ENCODE measurements around the gene ALDH4A1.

ALDH4A1 gene

GRCh38 chr1:18881642-18882431, 20.5 kb downstream of the ALDH4A1 start:
- no peak overlapping the region for H2BK5ac ChIP-seq (ENCODE audit: low read length)
- peaks cover 4% of the 10 kb centered on the region for H3K79me1 ChIP-seq (ENCODE audit: low read depth, low read length)
- peak overlapping the region; percentile 14 for H3K9ac ChIP-seq (ENCODE audit: low read depth, low read length, poor library complexity)
- peaks cover 4 to 7% of the 10 kb centered on the region in 2 donors for H3K36me3 ChIP-seq (replicated peaks in 1 of 2; ENCODE audit: control insufficient read depth in 2 of 2, insufficient read depth in 2 of 2, low read length in 2 of 2)
- no peak overlapping the region for H2AK5ac ChIP-seq (ENCODE audit: low read depth, low read length)
- H3K4me2 ChIP-seq (ENCODE audit: insufficient read depth, low read length, poor library complexity, severe bottlenecking): no peak overlapping the region
- no peak overlapping the region for H4K8ac ChIP-seq (ENCODE audit: low read depth, low read length)
- no peak overlapping the region for H3K4ac ChIP-seq (ENCODE audit: low read length)
- no peaks in the 10 kb centered on the region for H3K27me3 ChIP-seq (ENCODE audit: control insufficient read depth in 3 of 3, insufficient read depth in 3 of 3, low read depth in 1 of 3, low read length in 3 of 3)
- no peak overlapping the region for H2BK12ac ChIP-seq (ENCODE audit: low read length)
- no peak for DNase-seq (ENCODE audit: low spot score)
- H3K9me3 ChIP-seq (replicated peaks in 1 of 2; ENCODE audit: control insufficient read depth in 2 of 2, insufficient read depth in 1 of 2, low read depth in 1 of 2, low read length in 2 of 2): no peaks in the 10 kb centered on the region
- H3K23ac ChIP-seq (ENCODE audit: low read depth, low read length, poor library complexity): no peak overlapping the region
- no peak overlapping the region for H2BK120ac ChIP-seq (ENCODE audit: low read depth, low read length)
- H4K91ac ChIP-seq (ENCODE audit: low read depth, low read length, poor library complexity): no peak overlapping the region
- WGBS, 2 donors (ENCODE audit: extremely low coverage in 2 of 2, insufficient read length in 2 of 2, insufficient replicate concordance in 1 of 2): no CpG with 5 or more reads among the region's 24 CpGs
- H2AFZ ChIP-seq (ENCODE audit: low read length): no peak overlapping the region
- H3K4me3 ChIP-seq (ENCODE audit: low read length in 2 of 2): no peak overlapping the region
- no peak overlapping the region for H3K27ac ChIP-seq (replicated peaks; ENCODE audit: low read length)
- no peaks in the 10 kb centered on the region for H3K4me1 ChIP-seq (ENCODE audit: control insufficient read depth in 2 of 2, insufficient read depth in 1 of 2, low read depth in 1 of 2, low read length in 2 of 2)
- no peak overlapping the region for H3K18ac ChIP-seq (ENCODE audit: low read length)
- no peak overlapping the region for H2BK15ac ChIP-seq (ENCODE audit: low read length)
- H3K14ac ChIP-seq (ENCODE audit: low read length): no peak overlapping the region

DNA sequence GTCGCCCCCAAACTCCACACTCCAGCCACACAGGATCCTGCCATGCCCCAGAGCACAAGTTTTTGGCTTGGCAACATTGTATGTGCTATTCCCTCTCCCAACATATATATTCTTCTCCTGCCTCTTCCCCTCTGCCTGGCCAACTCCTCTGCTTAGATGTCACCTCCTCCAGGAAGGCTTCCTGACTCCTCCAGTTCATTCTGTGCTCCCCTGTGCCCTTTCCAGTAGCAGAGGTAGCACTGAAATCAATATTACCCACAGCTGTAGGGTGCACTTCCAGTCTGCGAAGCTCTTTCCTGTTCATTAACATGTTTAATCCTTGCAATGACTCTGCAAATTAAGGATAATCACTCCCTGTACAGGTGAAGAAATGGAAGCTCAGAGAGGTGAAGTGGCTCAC, 21.2 kb downstream of the ALDH4A1 start:
- Histone ChIP-seq H3K36me3 (replicated peaks in 1 of 2; ENCODE audit: control insufficient read depth in 2 of 2, insufficient read depth in 2 of 2, low read length in 2 of 2) (peaks cover 4 to 7% of the 10 kb centered on the region in 2 donors), H3K79me1 (ENCODE audit: low read depth, low read length) (peaks cover 3% of the 10 kb centered on the region), H4K91ac (ENCODE audit: low read depth, low read length, poor library complexity) (no peak overlapping the region), H3K4me3 (ENCODE audit: low read length in 2 of 2) (no peak overlapping the region), H3K27ac (replicated peaks; ENCODE audit: low read length) (no peak overlapping the region), H3K14ac (ENCODE audit: low read length) (no peak overlapping the region), H3K4me2 (ENCODE audit: insufficient read depth, low read length, poor library complexity, severe bottlenecking) (no peak overlapping the region), H3K4me1 (ENCODE audit: control insufficient read depth in 2 of 2, insufficient read depth in 1 of 2, low read depth in 1 of 2, low read length in 2 of 2) (no peaks in the 10 kb centered on the region), H2AK5ac (ENCODE audit: low read depth, low read length) (no peak overlapping the region), H2AFZ (ENCODE audit: low read length) (no peak overlapping the region), H2BK12ac (ENCODE audit: low read length) (no peak overlapping the region), H3K9ac (ENCODE audit: low read depth, low read length, poor library complexity) (no peak overlapping the region), H3K27me3 (ENCODE audit: control insufficient read depth in 3 of 3, insufficient read depth in 3 of 3, low read depth in 1 of 3, low read length in 3 of 3) (no peaks in the 10 kb centered on the region), H2BK120ac (ENCODE audit: low read depth, low read length) (no peak overlapping the region), H3K18ac (ENCODE audit: low read length) (no peak overlapping the region), H3K23ac (ENCODE audit: low read depth, low read length, poor library complexity) (no peak overlapping the region), H2BK5ac (ENCODE audit: low read length) (no peak overlapping the region), H3K9me3 (replicated peaks in 1 of 2; ENCODE audit: control insufficient read depth in 2 of 2, insufficient read depth in 1 of 2, low read depth in 1 of 2, low read length in 2 of 2) (no peaks in the 10 kb centered on the region), H4K8ac (ENCODE audit: low read depth, low read length) (no peak overlapping the region), H3K4ac (ENCODE audit: low read length) (no peak overlapping the region), H2BK15ac (ENCODE audit: low read length) (no peak overlapping the region)
- whole genome bisulfite sequencing, 2 donors (ENCODE audit: extremely low coverage in 2 of 2, insufficient read length in 2 of 2, insufficient replicate concordance in 1 of 2): no CpG with 5 or more reads among the region's 2 CpGs
- DNase-seq (ENCODE audit: low spot score): no peak

- H3K27me3 ChIP-seq (ENCODE audit: control insufficient read depth in 3 of 3, insufficient read depth in 3 of 3, low read depth in 1 of 3, low read length in 3 of 3): no peaks in the 10 kb centered on the region
- no peak overlapping the region for H2BK12ac ChIP-seq (ENCODE audit: low read length)
- peak overlapping the region; percentile 12 for H2BK120ac ChIP-seq (ENCODE audit: low read depth, low read length)
- no peak overlapping the region for H3K27ac ChIP-seq (replicated peaks; ENCODE audit: low read length)
- peaks cover 4 to 9% of the 10 kb centered on the region in 2 donors for H3K36me3 ChIP-seq (replicated peaks in 1 of 2; ENCODE audit: control insufficient read depth in 2 of 2, insufficient read depth in 2 of 2, low read length in 2 of 2)
- H3K18ac ChIP-seq (ENCODE audit: low read length): no peak overlapping the region
- no peak overlapping the region for H3K4ac ChIP-seq (ENCODE audit: low read length)
- no peak overlapping the region for H3K14ac ChIP-seq (ENCODE audit: low read length)
- no peak overlapping the region for H2AFZ ChIP-seq (ENCODE audit: low read length)
- H4K91ac ChIP-seq (ENCODE audit: low read depth, low read length, poor library complexity): no peak overlapping the region
- no peak overlapping the region for H3K9ac ChIP-seq (ENCODE audit: low read depth, low read length, poor library complexity)
- no peak overlapping the region for H2AK5ac ChIP-seq (ENCODE audit: low read depth, low read length)
- no peak overlapping the region for H4K8ac ChIP-seq (ENCODE audit: low read depth, low read length)
- DNase-seq (ENCODE audit: low spot score): no peak
- no peaks in the 10 kb centered on the region for H3K4me1 ChIP-seq (ENCODE audit: control insufficient read depth in 2 of 2, insufficient read depth in 1 of 2, low read depth in 1 of 2, low read length in 2 of 2)
- H3K4me2 ChIP-seq (ENCODE audit: insufficient read depth, low read length, poor library complexity, severe bottlenecking): no peak overlapping the region
- H3K4me3 ChIP-seq (ENCODE audit: low read length in 2 of 2): no peak overlapping the region
- WGBS, 2 donors (ENCODE audit: extremely low coverage in 2 of 2, insufficient read length in 2 of 2, insufficient replicate concordance in 1 of 2): no CpG with 5 or more reads among the region's 1 CpG
- no peak overlapping the region for H2BK5ac ChIP-seq (ENCODE audit: low read length)
- H3K23ac ChIP-seq (ENCODE audit: low read depth, low read length, poor library complexity): no peak overlapping the region
- H2BK15ac ChIP-seq (ENCODE audit: low read length): no peak overlapping the region
- H3K9me3 ChIP-seq (replicated peaks in 1 of 2; ENCODE audit: control insufficient read depth in 2 of 2, insufficient read depth in 1 of 2, low read depth in 1 of 2, low read length in 2 of 2): no peaks in the 10 kb centered on the region
- H3K79me1 ChIP-seq (ENCODE audit: low read depth, low read length): peaks cover 3% of the 10 kb centered on the region
Observed at GRCh38 chr1:18880585-18880984, 21.8 kb downstream of the ALDH4A1 start.

DNA sequence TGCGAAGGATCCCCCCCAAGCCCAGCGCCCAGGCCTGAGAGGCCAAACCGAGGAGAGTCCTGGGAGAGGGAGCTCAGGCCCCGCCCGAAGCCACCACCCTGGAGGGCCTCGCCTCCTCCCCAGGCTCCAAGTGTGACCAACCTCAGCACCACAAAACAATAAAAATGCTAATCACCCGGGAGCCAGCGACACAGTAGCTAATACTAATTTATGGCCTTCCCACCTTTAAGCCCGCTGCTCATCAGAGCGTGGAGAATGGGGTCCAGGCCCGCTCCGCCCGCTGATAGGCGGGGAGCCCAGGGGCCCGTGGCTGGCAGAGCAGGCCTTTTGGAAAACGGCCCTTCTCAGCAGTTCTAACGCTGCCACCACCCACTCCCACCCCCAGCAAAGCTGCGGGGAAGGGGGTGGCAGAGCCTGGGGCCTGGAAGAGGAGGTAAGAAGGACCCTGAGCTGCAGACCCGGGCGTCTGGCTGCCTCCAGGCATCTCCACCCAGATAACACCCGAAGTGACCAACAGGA, 22.5 kb downstream of the ALDH4A1 start:
- no peak for DNase-seq (ENCODE audit: low spot score)
- H3K79me1 ChIP-seq (ENCODE audit: low read depth, low read length): peaks cover 3% of the 10 kb centered on the region
- H2BK12ac ChIP-seq (ENCODE audit: low read length): no peak overlapping the region
- H3K36me3 ChIP-seq (replicated peaks in 1 of 2; ENCODE audit: control insufficient read depth in 2 of 2, insufficient read depth in 2 of 2, low read length in 2 of 2): peaks cover 4 to 9% of the 10 kb centered on the region in 2 donors
- H3K4me2 ChIP-seq (ENCODE audit: insufficient read depth, low read length, poor library complexity, severe bottlenecking): no peak overlapping the region
- no peak overlapping the region for H3K14ac ChIP-seq (ENCODE audit: low read length)
- H3K9ac ChIP-seq (ENCODE audit: low read depth, low read length, poor library complexity): no peak overlapping the region
- no peak overlapping the region for H4K91ac ChIP-seq (ENCODE audit: low read depth, low read length, poor library complexity)
- no peaks in the 10 kb centered on the region for H3K4me1 ChIP-seq (ENCODE audit: control insufficient read depth in 2 of 2, insufficient read depth in 1 of 2, low read depth in 1 of 2, low read length in 2 of 2)
- no peak overlapping the region for H2BK5ac ChIP-seq (ENCODE audit: low read length)
- no peak overlapping the region for H3K4me3 ChIP-seq (ENCODE audit: low read length in 2 of 2)
- H2AFZ ChIP-seq (ENCODE audit: low read length): no peak overlapping the region
- no peak overlapping the region for H3K27ac ChIP-seq (replicated peaks; ENCODE audit: low read length)
- H2BK120ac ChIP-seq (ENCODE audit: low read depth, low read length): peak overlapping the region; percentile 12
- WGBS, 2 donors (ENCODE audit: extremely low coverage in 2 of 2, insufficient read length in 2 of 2, insufficient replicate concordance in 1 of 2): no CpG with 5 or more reads among the region's 21 CpGs
- no peak overlapping the region for H3K4ac ChIP-seq (ENCODE audit: low read length)
- no peak overlapping the region for H2BK15ac ChIP-seq (ENCODE audit: low read length)
- H3K18ac ChIP-seq (ENCODE audit: low read length): no peak overlapping the region
- H3K27me3 ChIP-seq (ENCODE audit: control insufficient read depth in 3 of 3, insufficient read depth in 3 of 3, low read depth in 1 of 3, low read length in 3 of 3): no peaks in the 10 kb centered on the region
- no peak overlapping the region for H3K23ac ChIP-seq (ENCODE audit: low read depth, low read length, poor library complexity)
- no peaks in the 10 kb centered on the region for H3K9me3 ChIP-seq (replicated peaks in 1 of 2; ENCODE audit: control insufficient read depth in 2 of 2, insufficient read depth in 1 of 2, low read depth in 1 of 2, low read length in 2 of 2)
- H2AK5ac ChIP-seq (ENCODE audit: low read depth, low read length): no peak overlapping the region
- H4K8ac ChIP-seq (ENCODE audit: low read depth, low read length): no peak overlapping the region
